B cell (primary cell): ENCODE measurements around the gene LSM14B. TPM values are rescaled to one million over a fixed set of nuclear protein-coding genes. Genes with fewer than 3 reads are reported as not detected.

Experiments used
- ATAC-seq: fragments of 200-7000 bp; cut with Tn5 transposase; one replicate; pipeline ENCODE4 v1.10.0; 2021; ENCODE audit warnings: low read depth, mild to moderate bottlenecking, moderate number of reproducible peaks, moderate library complexity
- CTCF ChIA-PET: fragments of 350-600 bp; sonication (Branson Sonifier 250); formaldehyde crosslinking; loops from one replicate; lab custom pipeline; 2021; ENCODE audit warnings: antibody characterized with exemption, inconsistent platforms; lab: Charles Lee
- POLR2A ChIA-PET: fragments of 350-600 bp; sonication (Branson Sonifier 250); formaldehyde crosslinking; loops from one replicate; lab custom pipeline; 2021; ENCODE audit warnings: antibody characterized with exemption; lab: Charles Lee
- DNase-seq: peaks from one replicate; pipeline ENCODE4 v3.0.0; 2013
- H2AFZ ChIP-seq: 2 replicates; pipeline ENCODE4 v1.6.1; 2012; ENCODE audit warnings: mild to moderate bottlenecking, low read depth, low read length; ENCODE audit not compliant: insufficient read depth, poor library complexity, severe bottlenecking
- H3K27ac ChIP-seq, 2 donors: 1 replicate in 1 of 2; 2 replicates in 1 of 2; pipeline ENCODE4 v1.5.1; 2012 to 2013; ENCODE audit warnings: low read length in 2 of 2, mild to moderate bottlenecking in 2 of 2, moderate library complexity in 1 of 2
- H3K27me3 ChIP-seq, 4 experiments: fragments of 200-600 bp in 1 of 4; sonication (generic) in 1 of 4; replicated peaks in 1 of 4; 1 replicate in 2 of 4; 2 replicates in 2 of 4; pipeline versions ENCODE4 v1.6.1 to v1.7.0; 2013 to 2016; ENCODE audit warnings: low read length in 3 of 4, mild to moderate bottlenecking in 2 of 4, mixed read lengths in 1 of 4, moderate library complexity in 1 of 4; ENCODE audit not compliant: insufficient read depth in 4 of 4, control insufficient read depth in 3 of 4; ENCODE audit errors: control extremely low read depth in 1 of 4
- H3K36me3 ChIP-seq, 2 experiments: replicated peaks in 1 of 2; 1 replicate in 1 of 2; 2 replicates in 1 of 2; pipeline versions ENCODE4 v1.6.1 to v1.7.1; 2013; ENCODE audit warnings: low read length in 1 of 2; ENCODE audit not compliant: insufficient read depth in 2 of 2, control insufficient read depth in 1 of 2; ENCODE audit errors: control extremely low read depth in 1 of 2, extremely low read depth in 1 of 2
- H3K4me1 ChIP-seq, 2 donors: fragments of 200-600 bp in 1 of 2; sonication (generic) in 1 of 2; 1 replicate in 1 of 2; 2 replicates in 1 of 2; pipeline versions ENCODE4 v1.5.1 to v1.6.1; 2013 to 2017; ENCODE audit warnings: low read length in 2 of 2; ENCODE audit not compliant: control insufficient read depth in 2 of 2, insufficient read depth in 2 of 2
- H3K4me2 ChIP-seq: replicated peaks from 2 replicates; pipeline ENCODE3; 2012; ENCODE audit warnings: mild to moderate bottlenecking, low read depth, low read length; ENCODE audit not compliant: poor library complexity, severe bottlenecking
- H3K4me3 ChIP-seq, 5 experiments: fragments of 200-600 bp in 1 of 5; sonication (generic) in 1 of 5; 1 replicate in 3 of 5; 2 replicates in 2 of 5; pipeline versions ENCODE4 v1.5.1 to v1.7.0; 2011 to 2016; ENCODE audit warnings: low read length in 4 of 5, mild to moderate bottlenecking in 4 of 5, low read depth in 2 of 5, control low read depth in 1 of 5, moderate library complexity in 1 of 5; ENCODE audit not compliant: insufficient read depth in 1 of 5; ENCODE audit errors: control extremely low read depth in 1 of 5, extremely low read depth in 1 of 5
- H3K79me2 ChIP-seq: fragments of 200-600 bp; sonication (generic); one replicate; pipeline ENCODE4 v1.6.0; 2016; ENCODE audit warnings: low read length; ENCODE audit not compliant: control insufficient read depth, insufficient read depth
- H3K9ac ChIP-seq: fragments of 200-600 bp; sonication (generic); 2 replicates; pipeline ENCODE4 v1.6.1; 2017; ENCODE audit warnings: mild to moderate bottlenecking, low read length, moderate library complexity
- H3K9me3 ChIP-seq, 3 donors: one replicate each; pipeline versions ENCODE4 v1.6.1 to v1.7.1; 2013; ENCODE audit warnings: low read length in 2 of 3; ENCODE audit not compliant: control insufficient read depth in 2 of 3, insufficient read depth in 1 of 3; ENCODE audit errors: control extremely low read depth in 1 of 3
- H4K20me1 ChIP-seq: 2 replicates; pipeline ENCODE4 v1.6.0; 2012; ENCODE audit warnings: mild to moderate bottlenecking, low read length; ENCODE audit not compliant: insufficient read depth, control insufficient read depth, poor library complexity, severe bottlenecking
- H3K27ac Mint-ChIP-seq: one replicate; pipeline ENCODE4 v1.8.0; 2021; ENCODE audit warnings: mixed read lengths
- H3K27me3 Mint-ChIP-seq: one replicate; pipeline ENCODE4 v1.8.0; 2021; ENCODE audit warnings: mixed read lengths
- H3K4me1 Mint-ChIP-seq: one replicate; pipeline ENCODE4 v1.8.0; 2021; ENCODE audit warnings: mixed read lengths
- H3K4me3 Mint-ChIP-seq: one replicate; pipeline ENCODE4 v1.8.0; 2021; ENCODE audit warnings: mixed read lengths
- H3K9me3 Mint-ChIP-seq: one replicate; pipeline ENCODE4 v1.8.0; 2022; ENCODE audit warnings: mixed read lengths; ENCODE audit not compliant: insufficient read depth
- EZH2 ChIP-seq: IDR thresholded peaks from 2 replicates; pipeline ENCODE4 v1.6.1; 2012; ENCODE audit warnings: borderline replicate concordance, low read depth, mild to moderate bottlenecking, moderate library complexity, low read length; ENCODE audit not compliant: insufficient read depth, poor library complexity, severe bottlenecking
- WGBS: methylation state at CpG from one replicate; pipeline ENCODE4 v1.1.5; 2013; ENCODE audit warnings: missing lambda C conversion rate; ENCODE audit not compliant: insufficient coverage; 5-methylcytosine and 5-hydroxymethylcytosine counted together
- intact Hi-C: fragments of 100-400 bp; cut with micrococcal nuclease; formaldehyde crosslinking; loops from one replicate; pipeline ENCODE4 v1.10.0; 2022
- polyA plus RNA-seq: library from polyadenylated mRNA; depleted of rRNA; stranded (reverse); fragments of >200 nt; gene quantifications from 2 replicates; pipeline ENCODE4 v1.2.3, GENCODE V29; 2012
- total RNA-seq, 2 donors: library from RNA; stranded (reverse); fragments of 120-200 nt in 1 of 2; gene quantifications; 1 replicate in 1 of 2; 2 replicates in 1 of 2; pipeline versions ENCODE4 v1.2.3 to v1.2.4, GENCODE V29; 2013 to 2022
- TF ChIP-seq, protein P1 (sequence below): fragments of 200-600 bp; IDR thresholded peaks from one replicate; pipeline ENCODE4 v1.8.0; 2022; ENCODE audit warnings: antibody characterized with exemption, mild to moderate bottlenecking

The LSM14B gene
- total and polyA plus RNA-seq, 2 donors (not counting 1 experiment from before 2014, with no cell fraction given) = 26.8 to 52.8 TPM

- Mint-ChIP-seq H3K9me3 (peaks cover 14% of the 10 kb centered on the region), H3K27ac (no peak overlapping the region), H3K27me3 (peaks cover 9% of the 10 kb centered on the region), H3K4me3 (no peak overlapping the region), H3K4me1 (no peaks in the 10 kb centered on the region)
- WGBS = 63% methylated on average over 4 of the region's 7 CpGs
- intact Hi-C loops = no loop called here
- ATAC-seq = no peak
- no peaks in the 10 kb centered on the region for H3K79me2 ChIP-seq
- H2AFZ ChIP-seq = no peak overlapping the region
- peaks cover 0 to 91% (median 46%) of the 10 kb centered on the region in 3 donors for H3K9me3 ChIP-seq
- no peak for TF ChIP-seq EZH2
- TF ChIP-seq, protein P1, sequence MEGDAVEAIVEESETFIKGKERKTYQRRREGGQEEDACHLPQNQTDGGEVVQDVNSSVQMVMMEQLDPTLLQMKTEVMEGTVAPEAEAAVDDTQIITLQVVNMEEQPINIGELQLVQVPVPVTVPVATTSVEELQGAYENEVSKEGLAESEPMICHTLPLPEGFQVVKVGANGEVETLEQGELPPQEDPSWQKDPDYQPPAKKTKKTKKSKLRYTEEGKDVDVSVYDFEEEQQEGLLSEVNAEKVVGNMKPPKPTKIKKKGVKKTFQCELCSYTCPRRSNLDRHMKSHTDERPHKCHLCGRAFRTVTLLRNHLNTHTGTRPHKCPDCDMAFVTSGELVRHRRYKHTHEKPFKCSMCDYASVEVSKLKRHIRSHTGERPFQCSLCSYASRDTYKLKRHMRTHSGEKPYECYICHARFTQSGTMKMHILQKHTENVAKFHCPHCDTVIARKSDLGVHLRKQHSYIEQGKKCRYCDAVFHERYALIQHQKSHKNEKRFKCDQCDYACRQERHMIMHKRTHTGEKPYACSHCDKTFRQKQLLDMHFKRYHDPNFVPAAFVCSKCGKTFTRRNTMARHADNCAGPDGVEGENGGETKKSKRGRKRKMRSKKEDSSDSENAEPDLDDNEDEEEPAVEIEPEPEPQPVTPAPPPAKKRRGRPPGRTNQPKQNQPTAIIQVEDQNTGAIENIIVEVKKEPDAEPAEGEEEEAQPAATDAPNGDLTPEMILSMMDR = no peak
- H3K27me3 ChIP-seq = peaks cover 0 to 16% (median 3%) of the 10 kb centered on the region in 4 experiments
- no peak for DNase-seq
- H3K4me2 ChIP-seq = no peak overlapping the region
- ChIA-PET POLR2A (no interaction called here), CTCF (no interaction called here)
- no peaks in the 10 kb centered on the region for H4K20me1 ChIP-seq
- no peak overlapping the region for H3K9ac ChIP-seq
- no peak overlapping the region for H3K27ac ChIP-seq
- no peak overlapping the region for H3K4me3 ChIP-seq
- no peaks in the 10 kb centered on the region for H3K4me1 ChIP-seq
- no peaks in the 10 kb centered on the region for H3K36me3 ChIP-seq
Observed at GRCh38 chr20:62104791-62105345, 17.4 kb upstream of the LSM14B start.

DNA sequence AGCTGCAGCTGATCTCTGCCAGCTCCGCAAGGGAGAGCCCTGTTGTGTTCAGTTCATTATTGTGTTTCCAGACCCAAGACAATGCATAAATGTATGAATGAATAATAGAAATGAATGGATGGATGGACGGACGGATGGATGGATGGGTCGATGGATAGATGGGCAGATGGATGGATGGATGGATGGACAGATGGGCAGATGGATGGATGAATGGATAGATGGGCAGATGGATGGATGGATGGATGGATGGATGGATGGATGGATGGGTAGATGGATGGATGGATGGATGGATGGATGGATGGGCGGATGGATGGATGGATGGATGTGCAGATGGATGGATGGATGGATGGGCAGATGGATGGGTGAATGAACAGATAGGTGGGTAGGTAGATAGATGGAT lies 16.7 kb upstream of the LSM14B start:
- Histone ChIP-seq H2AFZ (no peak overlapping the region), H3K9ac (no peak overlapping the region), H3K9me3 (peaks cover 0 to 91% (median 50%) of the 10 kb centered on the region in 3 donors), H3K4me1 (no peaks in the 10 kb centered on the region), H3K79me2 (no peaks in the 10 kb centered on the region), H3K4me3 (no peak overlapping the region), H3K27ac (no peak overlapping the region), H3K36me3 (no peaks in the 10 kb centered on the region), H4K20me1 (no peaks in the 10 kb centered on the region), H3K4me2 (no peak overlapping the region), H3K27me3 (peaks cover 0 to 16% (median 3%) of the 10 kb centered on the region in 4 experiments)
- CTCF ChIA-PET = no interaction called here
- 89% methylated on average over 4 of the region's 5 CpGs for WGBS
- ATAC-seq (no peak), DNase-seq (no peak)
- intact Hi-C loops = no loop called here
- H3K9me3 Mint-ChIP-seq = peaks cover 17% of the 10 kb centered on the region
- H3K27me3 Mint-ChIP-seq = peaks cover 9% of the 10 kb centered on the region
- no peaks in the 10 kb centered on the region for H3K4me1 Mint-ChIP-seq
- no peak for TF ChIP-seq EZH2
- TF ChIP-seq, protein P1 = no peak
- POLR2A ChIA-PET = no interaction called here
- no peak overlapping the region for H3K27ac Mint-ChIP-seq
- no peak overlapping the region for H3K4me3 Mint-ChIP-seq
